ENCODE data around the gene ACTR2. TPM values are rescaled to one million over a fixed set of nuclear protein-coding genes. Genes with fewer than 3 reads are reported as not detected.
A peak's percentile ranks its signal among the peaks of the same experiment; 100 is the strongest.
"Not testable (repeated sequence)": the region's sequence is repeated elsewhere in the genome, so short reads cannot be mapped to it uniquely, and the experiment has no call there.

ACTR2 gene
- 10 to 100 TPM; 26.0 to 46.7 TPM for total RNA-seq

DNA sequence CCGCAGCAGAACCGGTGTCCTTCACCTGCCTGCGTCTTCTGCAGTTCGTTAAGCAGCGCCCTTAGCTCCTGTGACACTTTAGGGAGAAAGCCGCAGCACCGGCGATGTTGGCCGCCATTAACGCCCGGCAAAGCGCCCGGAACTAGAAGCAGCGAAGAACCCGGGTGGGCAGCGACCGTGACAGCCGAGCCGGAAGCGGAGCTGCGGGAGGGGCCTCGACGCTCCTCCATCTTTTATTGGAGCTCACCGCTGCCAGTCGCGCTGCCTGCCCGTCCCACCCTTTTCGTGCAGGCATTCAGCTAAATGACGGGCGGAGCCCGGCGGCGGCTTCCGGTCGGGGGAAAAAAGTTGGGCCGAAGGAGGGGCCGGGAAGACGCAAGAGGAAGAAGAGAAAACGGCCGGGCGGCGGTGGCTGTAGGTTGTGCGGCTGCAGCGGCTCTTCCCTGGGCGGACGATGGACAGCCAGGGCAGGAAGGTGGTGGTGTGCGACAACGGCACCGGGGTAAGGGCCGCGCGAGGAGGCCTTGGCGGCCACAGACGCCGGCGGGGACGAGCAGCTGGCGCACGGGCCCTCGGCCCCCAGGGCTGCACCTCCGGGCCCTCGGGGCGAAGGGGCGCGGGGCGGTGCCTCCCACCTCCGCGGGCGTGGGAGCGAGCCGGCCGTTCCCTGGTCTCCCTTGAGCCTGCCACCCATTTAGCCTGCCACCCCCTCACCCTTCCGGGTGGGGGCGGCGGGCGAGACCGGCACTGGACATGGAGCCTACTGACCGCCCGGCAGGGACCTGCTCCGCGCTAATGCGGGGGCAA is at the start of gene ACTR2:
ACTR2 (plus strand) TSS at position 376 of the 807 bp plus-strand sequence; CDS start at position 455, 79 bp downstream.
- Histone ChIP-seq H3K27me3 (no peaks in the 10 kb centered on the region), H3K9me3 (no peaks in the 10 kb centered on the region), H3K27ac (peak within 1 kb of the TSS; percentile 93 to 99 (median 96)), H3K4me3 (peak within 1 kb of the TSS; percentile 71), H3K4me1 (peaks cover 32% of the 10 kb centered on the region), H3K36me3 (replicated peaks in 1 of 2; ENCODE audit: insufficient read depth in 1 of 2, low read depth in 2 of 2) (no peaks in the 10 kb centered on the region)
- DNase-seq (peak; percentile 95 to 97 (median 96)), ATAC-seq (peak; percentile 98)
- 0 to 3% methylated on average over 11 to 82 of the region's 82 CpGs for whole genome bisulfite sequencing, 2 donors
- intact Hi-C loops (cut with DNase I), result no loop called here
- TF ChIP-seq POLR2A (IDR thresholded peaks at IDR 0.05), result peak; percentile 80 to 95 (median 94)
- TF ChIP-seq CTCF (IDR thresholded peaks at IDR 0.05), result no peak

GRCh38 chr2:65182570-65182969 is 45.1 kb upstream of the ACTR2 start:
- DNase-seq, result no peak
- ATAC-seq, result no peak
- TF ChIP-seq CTCF (IDR thresholded peaks at IDR 0.05), result no peak
- TF ChIP-seq POLR2A (IDR thresholded peaks at IDR 0.05), result no peak
- H3K27ac ChIP-seq, result no peak overlapping the region
- no peaks in the 10 kb centered on the region for H3K36me3 ChIP-seq (replicated peaks in 1 of 2; ENCODE audit: insufficient read depth in 1 of 2, low read depth in 2 of 2)
- no peaks in the 10 kb centered on the region for H3K9me3 ChIP-seq
- peaks cover 7% of the 10 kb centered on the region for H3K4me1 ChIP-seq
- H3K4me3 ChIP-seq, result no peak overlapping the region
- WGBS, 2 donors, result 71 to 86% methylated on average over 5 of the region's 5 CpGs
- no peaks in the 10 kb centered on the region for H3K27me3 ChIP-seq
- intact Hi-C loops (cut with DNase I), result loop anchor here (10.0 kb wide), 1 partner anchor 268 kb away; no protein-coding TSS in a partner anchor

DNA sequence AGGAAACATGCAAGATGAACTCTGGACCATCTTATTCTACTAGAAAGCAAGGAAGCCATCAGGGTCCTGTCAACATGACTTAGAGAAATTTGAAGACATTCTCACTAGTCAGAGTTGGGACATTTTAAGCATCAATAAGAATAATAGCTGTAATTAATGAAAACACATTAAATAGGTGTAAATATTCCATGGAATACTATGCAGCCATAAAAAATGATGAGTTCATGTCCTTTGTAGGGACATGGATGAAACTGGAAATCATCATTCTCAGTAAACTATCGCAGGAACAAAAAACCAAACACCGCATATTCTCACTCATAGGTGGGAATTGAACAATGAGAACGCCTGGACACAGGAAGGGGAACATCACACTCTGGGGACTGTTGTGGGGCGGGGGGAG is 44.2 kb upstream of the ACTR2 start:
- not testable (repeated sequence) for H3K27me3 ChIP-seq; DNase-seq; H3K36me3 ChIP-seq (replicated peaks in 1 of 2; ENCODE audit: insufficient read depth in 1 of 2, low read depth in 2 of 2); H3K4me1 ChIP-seq; H3K9me3 ChIP-seq; H3K27ac ChIP-seq; ATAC-seq; H3K4me3 ChIP-seq
- intact Hi-C loops (cut with DNase I), result loop anchor here (10.0 kb wide), 1 partner anchor 269 kb away; no protein-coding TSS in a partner anchor
- WGBS, 2 donors, result 78 to 87% methylated on average over 3 to 4 of the region's 4 CpGs

GRCh38 chr2:65185012-65185411 is 42.6 kb upstream of the ACTR2 start:
- intact Hi-C loops (cut with DNase I), result loop anchor here (5.0 to 10.0 kb wide), 2 partner anchors 143 to 270 kb away; no protein-coding TSS in a partner anchor
- TF ChIP-seq POLR2A (IDR thresholded peaks at IDR 0.05), result no peak
- no peak for TF ChIP-seq CTCF (IDR thresholded peaks at IDR 0.05)

DNA sequence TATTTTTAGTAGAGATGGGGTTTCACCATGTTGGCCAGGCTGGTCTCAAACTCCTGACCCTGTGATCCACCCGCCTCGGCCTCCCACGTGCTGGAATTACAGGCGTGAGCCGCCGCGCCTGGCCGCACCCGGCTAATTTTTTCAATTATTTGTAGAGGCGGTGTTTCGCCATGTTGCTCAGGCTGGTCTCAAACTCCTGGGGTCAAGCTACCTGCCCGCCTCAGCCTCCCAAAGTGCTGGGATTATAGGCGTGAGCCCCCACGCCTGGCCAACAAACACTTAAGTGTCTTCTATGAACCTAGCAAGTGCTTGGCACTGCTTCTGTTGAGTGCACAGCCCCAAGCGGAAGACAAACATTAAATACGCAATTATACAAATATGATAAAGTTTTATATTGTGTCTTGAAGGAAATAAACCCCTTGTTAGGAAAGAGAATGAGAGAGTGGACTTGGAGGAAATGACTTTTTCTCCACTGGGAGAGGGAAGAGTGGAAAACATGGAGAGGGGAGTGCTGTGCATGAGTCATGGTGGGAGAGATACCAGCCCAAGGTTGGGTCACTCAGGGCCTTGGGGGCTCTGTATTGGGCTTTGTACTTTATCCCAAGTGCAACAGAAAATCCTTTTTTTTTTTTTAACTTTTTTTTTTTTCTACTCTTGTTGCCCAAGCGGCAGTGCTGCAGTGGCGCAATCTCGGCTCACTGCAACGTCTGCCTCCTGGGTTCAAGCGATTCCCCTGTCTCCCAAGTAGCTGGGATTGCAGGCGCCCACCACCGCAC is 41.4 kb upstream of the ACTR2 start:
- no peak for DNase-seq
- H3K4me3 ChIP-seq, result no peak overlapping the region
- intact Hi-C loops (cut with DNase I), result loop anchor here (5.0 to 10.0 kb wide), 2 partner anchors 144 to 271 kb away; no protein-coding TSS in a partner anchor
- TF ChIP-seq CTCF (IDR thresholded peaks at IDR 0.05) (no peak), POLR2A (IDR thresholded peaks at IDR 0.05) (no peak)
- no peak for ATAC-seq
- H3K27ac ChIP-seq, result no peak overlapping the region
- 83 to 92% methylated on average over 23 of the region's 23 CpGs for WGBS, 2 donors
- H3K27me3 ChIP-seq, result no peaks in the 10 kb centered on the region
- H3K9me3 ChIP-seq, result no peaks in the 10 kb centered on the region
- H3K4me1 ChIP-seq, result peaks cover 8% of the 10 kb centered on the region
- H3K36me3 ChIP-seq (replicated peaks in 1 of 2; ENCODE audit: insufficient read depth in 1 of 2, low read depth in 2 of 2), result no peaks in the 10 kb centered on the region

More at GRCh38 chr2:65185012-65185411, 42.6 kb upstream of the ACTR2 start:
- H3K4me1 ChIP-seq, result peaks cover 8% of the 10 kb centered on the region
- no peaks in the 10 kb centered on the region for H3K9me3 ChIP-seq
- no peak overlapping the region for H3K4me3 ChIP-seq
- H3K36me3 ChIP-seq (replicated peaks in 1 of 2; ENCODE audit: insufficient read depth in 1 of 2, low read depth in 2 of 2), result no peaks in the 10 kb centered on the region
- WGBS, 2 donors, result 80 to 86% methylated on average over 3 of the region's 3 CpGs
- no peaks in the 10 kb centered on the region for H3K27me3 ChIP-seq
- no peak for ATAC-seq
- no peak for DNase-seq
- no peak overlapping the region for H3K27ac ChIP-seq
